H1 (cell line): ENCODE measurements around the gene REPS2. TPM values are rescaled to one million over a fixed set of nuclear protein-coding genes. Genes with fewer than 3 reads are reported as not detected.

Experiments used
- CTCF ChIA-PET: fragments of 300-600 bp; sonication (Branson Sonifier 250); formaldehyde crosslinking; loops from one replicate; lab custom pipeline; 2021; ENCODE audit not compliant: partially characterized antibody; lab: Charles Lee
- POLR2A ChIA-PET: fragments of 300-600 bp; sonication (Branson Sonifier 250); formaldehyde crosslinking; loops from one replicate; lab custom pipeline; 2021; ENCODE audit warnings: inconsistent platforms; ENCODE audit not compliant: partially characterized antibody; lab: Charles Lee
- DNase-seq, 2 experiments: peaks; one replicate each; pipeline versions ENCODE4 v3.0.0 to v3.0.0-alpha.2; 2010 to 2022; ENCODE audit warnings: low spot score in 2 of 2, low read depth in 1 of 2, mixed read lengths in 1 of 2
- FAIRE-seq: peaks from 2 replicates; lab custom pipeline; 2011; peaks lifted over from hg19 to GRCh38; lab: Jason Lieb, UNC
- H2AFZ ChIP-seq: 2 replicates; pipeline ENCODE4 v1.8.1; 2012; ENCODE audit warnings: low read length, inconsistent platforms
- H2AK5ac ChIP-seq: 2 replicates; pipeline ENCODE4 v1.6.1; 2013; ENCODE audit warnings: low read depth, low read length
- H2BK120ac ChIP-seq: replicated peaks from 2 replicates; pipeline ENCODE3; 2013; ENCODE audit warnings: low read depth, low read length, inconsistent platforms
- H2BK12ac ChIP-seq: 2 replicates; pipeline ENCODE4 v1.6.1; 2013; ENCODE audit warnings: low read depth, low read length
- H2BK15ac ChIP-seq: 2 replicates; pipeline ENCODE4 v1.6.1; 2013; ENCODE audit warnings: low read length
- H2BK20ac ChIP-seq: 2 replicates; pipeline ENCODE4 v1.6.1; 2013; ENCODE audit warnings: low read length
- H2BK5ac ChIP-seq: 2 replicates; pipeline ENCODE4 v1.6.1; 2013; ENCODE audit warnings: low read depth, low read length
- H3K14ac ChIP-seq: 2 replicates; pipeline ENCODE4 v1.6.1; 2013; ENCODE audit warnings: inconsistent platforms; ENCODE audit not compliant: insufficient read length
- H3K18ac ChIP-seq: 2 replicates; pipeline ENCODE4 v1.6.1; 2013; ENCODE audit warnings: low read length; ENCODE audit errors: extremely low read depth
- H3K23ac ChIP-seq: 2 replicates; pipeline ENCODE4 v1.6.1; 2013; ENCODE audit warnings: inconsistent platforms; ENCODE audit not compliant: insufficient read length
- H3K23me2 ChIP-seq: 2 replicates; pipeline ENCODE4 v1.6.1; 2013; ENCODE audit warnings: low read depth, low read length
- H3K27ac ChIP-seq: 2 replicates; pipeline ENCODE4 v1.6.1; 2011; ENCODE audit warnings: low read depth, low read length, inconsistent platforms
- H3K27me3 ChIP-seq, 4 experiments: replicated peaks in 1 of 4; 1 replicate in 1 of 4; 2 replicates in 3 of 4; pipeline versions ENCODE4 v1.6.1 to v1.8.1; 2011 to 2013; ENCODE audit warnings: low read length in 3 of 4, mild to moderate bottlenecking in 3 of 4, inconsistent platforms in 2 of 4, mixed read lengths in 2 of 4, moderate library complexity in 1 of 4; ENCODE audit not compliant: control insufficient read depth in 3 of 4, insufficient read depth in 3 of 4; ENCODE audit errors: extremely low read depth in 1 of 4
- H3K36me3 ChIP-seq, 4 experiments: 2 replicates each; pipeline versions ENCODE4 v1.6.1 to v1.8.1; 2011 to 2013; ENCODE audit warnings: mild to moderate bottlenecking in 4 of 4, low read length in 3 of 4, moderate library complexity in 2 of 4, control low read depth in 1 of 4, inconsistent platforms in 1 of 4; ENCODE audit not compliant: insufficient read depth in 4 of 4, control insufficient read depth in 2 of 4
- H3K4ac ChIP-seq: replicated peaks from 2 replicates; pipeline ENCODE3; 2013; ENCODE audit warnings: low read length, low read depth, mixed read lengths, inconsistent platforms; ENCODE audit not compliant: insufficient read length
- H3K4me1 ChIP-seq, 4 experiments: replicated peaks in 1 of 4; 1 replicate in 1 of 4; 2 replicates in 3 of 4; pipeline versions ENCODE4 v1.6.1 to v1.8.1; 2011 to 2013; ENCODE audit warnings: low read length in 3 of 4, inconsistent platforms in 2 of 4, mixed read lengths in 1 of 4; ENCODE audit not compliant: insufficient read depth in 4 of 4, control insufficient read depth in 3 of 4
- H3K4me2 ChIP-seq, 2 experiments: 2 replicates each; pipeline versions ENCODE4 v1.6.1 to v1.8.1; 2011 to 2013; ENCODE audit warnings: low read depth in 2 of 2, low read length in 2 of 2, control low read depth in 1 of 2, inconsistent platforms in 1 of 2, mild to moderate bottlenecking in 1 of 2; ENCODE audit not compliant: insufficient read depth in 1 of 2
- H3K4me3 ChIP-seq, 4 experiments: fragments of 200-600, 300-600 bp in 1 of 4; sonication (generic), shearing (Covaris generic), sonication (Bioruptor Twin) in 1 of 4; 2 replicates each; pipeline versions ENCODE4 v1.5.1 to v1.8.1; 2011 to 2016; ENCODE audit warnings: low read length in 4 of 4, low read depth in 3 of 4, control low read depth in 2 of 4, inconsistent platforms in 2 of 4, mild to moderate bottlenecking in 2 of 4, mixed read lengths in 1 of 4, moderate library complexity in 1 of 4; ENCODE audit not compliant: insufficient read depth in 2 of 4; ENCODE audit errors: extremely low read depth in 1 of 4
- H3K56ac ChIP-seq: replicated peaks from 2 replicates; pipeline ENCODE3; 2013; ENCODE audit warnings: low read depth, mild to moderate bottlenecking, mixed read lengths, low read length, inconsistent platforms; ENCODE audit not compliant: insufficient read length
- H3K79me1 ChIP-seq: 2 replicates; pipeline ENCODE4 v1.6.1; 2013; ENCODE audit warnings: low read depth, low read length, control low read depth
- H3K79me2 ChIP-seq, 2 experiments: 2 replicates each; pipeline versions ENCODE4 v1.6.1 to v1.8.1; 2012 to 2013; ENCODE audit warnings: low read length in 2 of 2, mild to moderate bottlenecking in 2 of 2, inconsistent platforms in 1 of 2; ENCODE audit not compliant: insufficient read depth in 2 of 2, control insufficient read depth in 1 of 2
- H3K9ac ChIP-seq, 4 experiments: replicated peaks in 1 of 4; 1 replicate in 1 of 4; 2 replicates in 3 of 4; pipeline versions ENCODE4 v1.6.1 to v1.8.1; 2011 to 2013; ENCODE audit warnings: low read depth in 3 of 4, low read length in 3 of 4, control low read depth in 2 of 4, mild to moderate bottlenecking in 2 of 4, moderate library complexity in 2 of 4, inconsistent platforms in 1 of 4; ENCODE audit errors: extremely low read depth in 1 of 4
- H3K9me3 ChIP-seq, 2 experiments: 2 replicates each; pipeline versions ENCODE4 v1.6.1 to v1.8.1; 2012 to 2013; ENCODE audit warnings: mild to moderate bottlenecking in 2 of 2, moderate library complexity in 2 of 2, control low read depth in 1 of 2, inconsistent platforms in 1 of 2, low read depth in 1 of 2, low read length in 1 of 2, mixed read lengths in 1 of 2; ENCODE audit not compliant: insufficient read depth in 2 of 2
- H4K20me1 ChIP-seq, 2 experiments: replicated peaks in 1 of 2; 2 replicates each; pipeline versions ENCODE3 to v1.8.1; 2011 to 2013; ENCODE audit warnings: inconsistent platforms in 2 of 2, low read length in 2 of 2, mild to moderate bottlenecking in 1 of 2; ENCODE audit not compliant: insufficient read depth in 2 of 2, control insufficient read depth in 1 of 2
- H4K5ac ChIP-seq: 2 replicates; pipeline ENCODE4 v1.6.1; 2013; ENCODE audit warnings: low read length, low read depth, mixed read lengths, inconsistent platforms; ENCODE audit not compliant: insufficient read length
- H4K8ac ChIP-seq: 2 replicates; pipeline ENCODE4 v1.8.0; 2013; ENCODE audit warnings: mild to moderate bottlenecking, moderate library complexity, low read length, inconsistent platforms; ENCODE audit not compliant: insufficient read depth; ENCODE audit errors: extremely low read depth
- H4K91ac ChIP-seq: replicated peaks from 2 replicates; pipeline ENCODE3; 2013; ENCODE audit warnings: low read length, mixed read lengths, inconsistent platforms; ENCODE audit not compliant: insufficient read length
- CBX8 ChIP-seq: fragments of 300-800, 300-1000 bp; sonication (generic); IDR thresholded peaks from 2 replicates; pipeline ENCODE4 v1.7.1; 2016; ENCODE audit warnings: low read depth, low read length, borderline replicate concordance
- GABPA ChIP-seq: IDR thresholded peaks from 2 replicates; pipeline ENCODE4 v1.6.1; 2011; ENCODE audit warnings: mild to moderate bottlenecking, low read length, moderate library complexity, borderline replicate concordance; ENCODE audit not compliant: insufficient read depth
- USF2 ChIP-seq: IDR thresholded peaks from 2 replicates; pipeline ENCODE4 v1.6.1; 2011; ENCODE audit warnings: low read length, improper control_type of control experiment
- WGBS, 2 experiments: shearing (Covaris generic) in 1 of 2; methylation state at CpG; one replicate each; pipeline versions ENCODE4 v1.1.6 to v1.1.7; 2013 to 2015; ENCODE audit warnings: low lambda C conversion rate in 2 of 2, mixed read lengths in 2 of 2, inconsistent platforms in 1 of 2, low coverage in 1 of 2, missing lambda C conversion rate in 1 of 2; ENCODE audit not compliant: insufficient replicate concordance in 2 of 2, insufficient coverage in 1 of 2, insufficient read length in 1 of 2; ENCODE audit errors: extremely low coverage in 1 of 2, missing lambda C conversion rate in 1 of 2; 5-methylcytosine and 5-hydroxymethylcytosine counted together
- polyA plus RNA-seq, 7 experiments: library from polyadenylated mRNA; depleted of rRNA in 3 of 7; stranded (reverse) in 5 of 7; unstranded in 2 of 7; fragments of >200 nt in 5 of 7; fragments of 200-250 nt in 2 of 7; gene quantifications; 1 replicate in 5 of 7; 2 replicates in 1 of 7; 4 replicates in 1 of 7; pipeline versions ENCODE4 v1.2.1 to v1.2.3, GENCODE V29; 2011 to 2013; ENCODE audit warnings: missing spikeins in 2 of 7, mixed read lengths in 2 of 7
- total RNA-seq: library from RNA; stranded (reverse); fragmentation: NEBNext Ultra II Directional; extraction: Animal tissue kit (Norgen Biotek cat#: 25700); gene quantifications from 2 replicates; pipeline ENCODE4 v1.2.1, GENCODE V29; 2021

REPS2 gene
- total and polyA plus RNA-seq, 2 of the 8 experiments (the other 6 are each of a cell fraction or from before 2014, with no cell fraction given): 0.79 to 4.3 TPM

GRCh38 chrX:17053502-17053901 is 107.0 kb downstream of the REPS2 start:
- Histone ChIP-seq H3K4me3 (no peak overlapping the region), H4K91ac (no peak overlapping the region), H3K27ac (no peak overlapping the region), H4K5ac (no peak overlapping the region), H3K14ac (no peak overlapping the region), H2BK5ac (no peak overlapping the region), H3K23me2 (no peaks in the 10 kb centered on the region), H4K8ac (no peak overlapping the region), H2BK12ac (no peak overlapping the region), H3K4ac (no peak overlapping the region), H2BK15ac (no peak overlapping the region), H3K56ac (no peak overlapping the region), H2AFZ (no peak overlapping the region), H3K27me3 (no peaks in the 10 kb centered on the region), H2AK5ac (no peak overlapping the region), H3K79me2 (no peaks in the 10 kb centered on the region), H3K9ac (no peak overlapping the region), H3K9me3 (no peaks in the 10 kb centered on the region), H2BK120ac (no peak overlapping the region), H3K36me3 (no peaks in the 10 kb centered on the region), H3K23ac (no peak overlapping the region), H3K18ac (no peak overlapping the region), H3K4me1 (no peaks in the 10 kb centered on the region), H4K20me1 (no peaks in the 10 kb centered on the region), H3K79me1 (no peaks in the 10 kb centered on the region), H3K4me2 (no peak overlapping the region), H2BK20ac (no peak overlapping the region)
- FAIRE-seq: no peak
- POLR2A ChIA-PET: no interaction called here
- no peak for TF ChIP-seq USF2
- no peak for TF ChIP-seq CBX8
- TF ChIP-seq GABPA: no peak
- DNase-seq: no peak
- CTCF ChIA-PET: interaction anchor here (1.5 to 1.7 kb wide), 2 partner anchors 12 to 46 kb away, joined by 3 to 4 read pairs; no protein-coding TSS in a partner anchor
- WGBS, 2 experiments: 82% methylated on average over 3 of the region's 5 CpGs; no CpG with 5 or more reads in 1 of the 2 experiments
